CD14-positive monocyte (primary cell): Measurements from ENCODE around the gene CTSG. TPM values are rescaled to one million over a fixed set of nuclear protein-coding genes. Genes with fewer than 3 reads are reported as not detected.

Experiments used
- DNase-seq, 3 donors: peaks; one replicate each; pipeline ENCODE4 v3.0.0-alpha.2; 2011 to 2022
- H2AFZ ChIP-seq: 2 replicates; pipeline ENCODE4 v1.6.0; 2012; ENCODE audit warnings: mild to moderate bottlenecking, low read depth, low read length, inconsistent platforms; ENCODE audit not compliant: insufficient read depth, poor library complexity, severe bottlenecking
- H3K27ac ChIP-seq, 2 donors: 1 replicate in 1 of 2; 2 replicates in 1 of 2; pipeline ENCODE4 v1.5.1; 2012 to 2013; ENCODE audit warnings: low read length in 2 of 2, control low read depth in 1 of 2, inconsistent platforms in 1 of 2, low read depth in 1 of 2, mild to moderate bottlenecking in 1 of 2
- H3K27me3 ChIP-seq, 2 donors: one replicate each; pipeline versions ENCODE4 v1.6.0 to v1.6.1; 2011 to 2013; ENCODE audit warnings: low read length in 2 of 2; ENCODE audit not compliant: control insufficient read depth in 2 of 2, insufficient read depth in 2 of 2
- H3K36me3 ChIP-seq, 2 donors: replicated peaks in 1 of 2; 1 replicate in 1 of 2; 2 replicates in 1 of 2; pipeline versions ENCODE4 v1.5.1 to v1.6.1; 2012 to 2013; ENCODE audit warnings: low read length in 2 of 2, control low read depth in 1 of 2, inconsistent platforms in 1 of 2, mild to moderate bottlenecking in 1 of 2; ENCODE audit not compliant: insufficient read depth in 2 of 2, control insufficient read depth in 1 of 2
- H3K4me1 ChIP-seq, 2 donors: 1 replicate in 1 of 2; 2 replicates in 1 of 2; pipeline versions ENCODE4 v1.5.1 to v1.6.1; 2012 to 2013; ENCODE audit warnings: low read length in 2 of 2, control low read depth in 1 of 2, inconsistent platforms in 1 of 2, mild to moderate bottlenecking in 1 of 2, moderate library complexity in 1 of 2; ENCODE audit not compliant: insufficient read depth in 2 of 2, control insufficient read depth in 1 of 2
- H3K4me2 ChIP-seq: replicated peaks from 2 replicates; pipeline ENCODE3; 2012; ENCODE audit warnings: low read length, moderate library complexity, mild to moderate bottlenecking; ENCODE audit not compliant: poor library complexity, severe bottlenecking; ENCODE audit errors: extremely low read depth
- H3K4me3 ChIP-seq, 3 experiments: fragments of 200-600 bp in 1 of 3; sonication (generic) in 1 of 3; replicated peaks in 1 of 3; 1 replicate in 2 of 3; 2 replicates in 1 of 3; pipeline ENCODE4 v1.5.1; 2011 to 2013; ENCODE audit warnings: low read length in 3 of 3, mild to moderate bottlenecking in 3 of 3, control low read depth in 2 of 3, low read depth in 2 of 3, inconsistent platforms in 1 of 3, moderate library complexity in 1 of 3
- H3K79me2 ChIP-seq: 2 replicates; pipeline ENCODE4 v1.6.0; 2012; ENCODE audit warnings: mild to moderate bottlenecking, control low read depth, inconsistent platforms, low read length, moderate library complexity; ENCODE audit not compliant: insufficient read depth
- H3K9ac ChIP-seq: 2 replicates; pipeline ENCODE4 v1.6.0; 2017; ENCODE audit warnings: low read length, mild to moderate bottlenecking; ENCODE audit not compliant: insufficient read depth, poor library complexity, severe bottlenecking
- H3K9me3 ChIP-seq, 2 donors: replicated peaks in 1 of 2; 1 replicate in 1 of 2; 2 replicates in 1 of 2; pipeline versions ENCODE4 v1.5.1 to v1.6.1; 2012 to 2013; ENCODE audit warnings: low read length in 2 of 2, control low read depth in 1 of 2; ENCODE audit not compliant: control insufficient read depth in 1 of 2, insufficient read depth in 1 of 2
- H4K20me1 ChIP-seq: 2 replicates; pipeline ENCODE4 v1.6.0; 2012; ENCODE audit warnings: mild to moderate bottlenecking, low read length, control low read depth, moderate library complexity; ENCODE audit not compliant: insufficient read depth
- H3K27ac Mint-ChIP-seq, 7 donors: one replicate each; pipeline ENCODE4 v1.8.0; 2020; ENCODE audit warnings: mild to moderate bottlenecking in 7 of 7, mixed read lengths in 7 of 7, moderate library complexity in 6 of 7, inconsistent platforms in 2 of 7
- H3K27me3 Mint-ChIP-seq, 3 donors: one replicate each; pipeline ENCODE4 v1.8.0; 2021 to 2022; ENCODE audit warnings: low read depth in 3 of 3, mild to moderate bottlenecking in 3 of 3, mixed read lengths in 3 of 3, moderate library complexity in 3 of 3, inconsistent platforms in 1 of 3
- H3K36me3 Mint-ChIP-seq, 2 donors: one replicate each; pipeline ENCODE4 v1.8.0; 2020; ENCODE audit warnings: mixed read lengths in 2 of 2, inconsistent platforms in 1 of 2, mild to moderate bottlenecking in 1 of 2
- H3K4me1 Mint-ChIP-seq: one replicate; pipeline ENCODE4 v1.8.0; 2020; ENCODE audit warnings: mild to moderate bottlenecking, mixed read lengths
- H3K4me3 Mint-ChIP-seq, 2 donors: one replicate each; pipeline ENCODE4 v1.8.0; 2020; ENCODE audit warnings: mild to moderate bottlenecking in 2 of 2, mixed read lengths in 2 of 2, moderate library complexity in 1 of 2
- H3K9me3 Mint-ChIP-seq, 7 donors: one replicate each; pipeline ENCODE4 v1.8.0; 2020 to 2022; ENCODE audit warnings: mixed read lengths in 7 of 7, mild to moderate bottlenecking in 6 of 7, moderate library complexity in 6 of 7, inconsistent platforms in 2 of 7
- CTCF ChIP-seq: fragments of 200-600 bp; IDR thresholded peaks from one replicate; pipeline ENCODE4 v1.8.0; 2022; ENCODE audit warnings: antibody characterized with exemption, mild to moderate bottlenecking
- WGBS: methylation state at CpG from one replicate; pipeline ENCODE4 v1.1.5; 2013; ENCODE audit warnings: missing lambda C conversion rate; ENCODE audit not compliant: insufficient coverage; 5-methylcytosine and 5-hydroxymethylcytosine counted together
- intact Hi-C, 2 donors: fragments of 100-400 bp; cut with micrococcal nuclease; formaldehyde crosslinking; loops; one replicate each; pipeline versions ENCODE4 v1.15.0 to v1.15.1; 2023
- polyA plus RNA-seq, 3 donors: library from polyadenylated mRNA; depleted of rRNA in 1 of 3; unstranded in 2 of 3; stranded (reverse) in 1 of 3; fragments of 300-500 nt in 2 of 3; fragments of >200 nt in 1 of 3; fragmentation: Illumina TruSeq in 2 of 3; gene quantifications; 1 replicate in 2 of 3; 2 replicates in 1 of 3; pipeline ENCODE4 v1.2.3, GENCODE V29; 2012 to 2021

CTSG gene
- polyA plus RNA-seq, 3 donors = 0.16 to 0.89 (median 0.40) TPM

GRCh38 chr14:24609655-24610344 lies 33.8 kb upstream of the CTSG start, which contains the start of gene GZMH:
TSS of gene GZMH (minus strand) at chr14:24609685. CDS start at chr14:24609613, 72 bp downstream.
- Mint-ChIP-seq H3K4me3 (no peak within 1 kb of the TSS), H3K4me1 (peaks cover 52% of the 10 kb centered on the region), H3K36me3 (no peaks in the 10 kb centered on the region), H3K27me3 (no peaks in the 10 kb centered on the region), H3K9me3 (peaks cover 0 to 6% (median 3%) of the 10 kb centered on the region in 7 donors), H3K27ac (peak within 1 kb of the TSS in 1 of 7 donors; percentile 72)
- no peaks in the 10 kb centered on the region for H4K20me1 ChIP-seq
- no peaks in the 10 kb centered on the region for H3K27me3 ChIP-seq
- H3K9me3 ChIP-seq = peaks cover 0 to 4% of the 10 kb centered on the region in 2 donors
- no peak for TF ChIP-seq CTCF
- no peaks in the 10 kb centered on the region for H3K36me3 ChIP-seq
- no peaks in the 10 kb centered on the region for H3K79me2 ChIP-seq
- intact Hi-C loops = no loop called here
- DNase-seq = no peak
- H3K4me2 ChIP-seq = no peak within 1 kb of the TSS
- H3K9ac ChIP-seq = no peak within 1 kb of the TSS
- H3K27ac ChIP-seq = no peak within 1 kb of the TSS
- H2AFZ ChIP-seq = no peak within 1 kb of the TSS
- no peak within 1 kb of the TSS for H3K4me3 ChIP-seq
- no CpG with 5 or more reads among the region's 2 CpGs for WGBS
- H3K4me1 ChIP-seq = peaks cover 29 to 34% of the 10 kb centered on the region in 2 donors

GRCh38 chr14:24607635-24608514 lies 31.8 kb upstream of the CTSG start:
- Histone ChIP-seq H4K20me1 (no peaks in the 10 kb centered on the region), H3K4me3 (no peak overlapping the region), H3K27ac (no peak overlapping the region), H3K4me2 (no peak overlapping the region), H3K27me3 (no peaks in the 10 kb centered on the region), H3K9ac (no peak overlapping the region), H3K36me3 (no peaks in the 10 kb centered on the region), H3K4me1 (peaks cover 24 to 30% of the 10 kb centered on the region in 2 donors), H3K9me3 (peaks cover 0 to 4% of the 10 kb centered on the region in 2 donors), H2AFZ (no peak overlapping the region), H3K79me2 (no peaks in the 10 kb centered on the region)
- intact Hi-C loops = no loop called here
- WGBS = 77% methylated on average over 6 of the region's 8 CpGs
- H3K27me3 Mint-ChIP-seq = peaks cover 0 to 1% (median 0%) of the 10 kb centered on the region in 3 donors
- peaks cover 42% of the 10 kb centered on the region for H3K4me1 Mint-ChIP-seq
- peaks cover 0 to 6% (median 3%) of the 10 kb centered on the region in 7 donors for H3K9me3 Mint-ChIP-seq
- no peak for DNase-seq
- H3K4me3 Mint-ChIP-seq = no peak overlapping the region
- H3K27ac Mint-ChIP-seq = peak overlapping the region in 2 of 7 donors; percentile 34 to 60
- no peak for TF ChIP-seq CTCF
- H3K36me3 Mint-ChIP-seq = no peaks in the 10 kb centered on the region
